Muscle of back (tissue), 11 donors: ENCODE data around the gene MRPL2. TPM values are rescaled to one million over a fixed set of nuclear protein-coding genes. Genes with fewer than 3 reads are reported as not detected.
"Not testable (repeated sequence)": the region's sequence is repeated elsewhere in the genome, so short reads cannot be mapped to it uniquely, and the experiment has no call there.

Source experiments
- DNase-seq, 3 donors: peaks; one replicate each; pipeline versions ENCODE4 v3.0.0 to v3.0.0-alpha.2; 2013
- polyA plus RNA-seq, 10 donors: library from polyadenylated mRNA; unstranded; fragments of 120-200 nt; gene quantifications; one replicate each; pipeline ENCODE4 v1.2.1, GENCODE V29; 2013; ENCODE audit not compliant: insufficient read length in 10 of 10

Gene MRPL2
- polyA plus RNA-seq, 10 donors: 40.0 to 50.0 (median 41.9) TPM

DNA sequence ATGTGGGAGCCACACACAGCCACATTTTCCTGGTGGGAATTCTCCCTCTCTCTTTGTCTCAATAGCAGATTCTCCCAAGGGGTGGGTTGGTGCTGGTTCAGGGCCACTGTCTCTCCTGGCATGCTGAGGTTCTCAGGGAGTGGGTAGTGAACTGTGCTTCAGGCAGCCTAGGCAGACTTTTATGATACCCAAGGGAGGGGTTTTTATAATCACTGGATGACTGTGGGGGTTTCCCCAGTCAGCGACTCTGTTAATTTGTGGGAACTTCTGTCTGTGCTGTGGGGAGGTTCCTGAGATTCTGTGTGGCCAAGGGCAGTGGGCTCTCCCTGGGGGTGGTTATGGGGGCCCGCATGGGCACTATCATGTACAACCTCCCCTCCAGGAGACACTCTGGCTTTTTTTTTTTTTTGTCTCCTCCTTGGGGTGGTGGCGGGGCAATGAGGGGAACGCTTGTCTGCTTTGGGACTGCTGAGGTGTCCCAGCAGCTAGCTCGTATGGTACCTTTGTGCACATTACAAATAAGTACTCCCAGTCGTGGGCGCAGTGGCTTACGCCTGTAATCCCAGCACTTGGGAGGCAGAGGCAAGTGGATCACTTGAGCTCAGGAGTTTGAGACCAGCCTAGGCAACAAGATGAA, 26.9 kb upstream of the MRPL2 start:
- no peak for DNase-seq

DNA sequence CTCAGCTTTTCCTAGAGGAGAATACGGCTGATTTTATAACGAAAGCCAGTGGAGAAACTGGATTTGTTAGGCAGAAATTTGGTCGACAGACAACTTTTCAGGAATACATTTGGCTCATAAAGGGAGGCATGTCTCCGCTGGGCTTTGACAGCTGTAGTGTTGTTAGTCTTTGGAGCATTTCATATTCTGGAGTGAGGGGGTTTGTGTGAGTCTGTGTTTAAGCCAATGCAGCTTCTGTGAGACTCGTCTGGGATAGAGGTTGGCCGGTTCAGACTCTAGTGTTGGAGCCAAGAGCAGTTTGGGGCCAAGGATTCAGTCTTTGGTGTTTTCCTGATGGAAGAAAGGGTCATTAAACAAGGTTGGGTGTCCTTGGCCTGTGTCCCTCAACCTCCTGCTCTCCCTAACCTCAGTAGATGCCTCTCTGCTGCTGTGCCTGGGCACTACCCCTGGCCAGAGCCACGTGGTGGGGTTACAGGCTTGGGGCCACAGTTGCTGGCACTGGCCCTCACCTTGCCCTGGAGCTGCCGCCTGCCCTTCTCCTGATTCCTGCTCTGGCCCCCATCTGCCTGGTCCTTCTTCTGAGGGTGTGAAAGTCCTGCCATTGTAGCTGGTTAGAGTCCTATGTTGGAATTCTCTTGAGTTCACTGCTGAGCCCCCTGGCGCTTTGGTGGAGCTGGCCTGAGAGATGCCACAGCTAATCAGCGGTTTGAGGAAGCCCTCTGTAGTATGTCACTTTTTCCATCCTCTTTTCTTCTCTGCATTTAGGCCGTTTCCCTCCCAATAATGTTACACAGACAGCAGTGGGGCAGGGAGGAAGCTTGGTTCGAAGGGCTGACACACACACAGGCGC, 23.8 kb upstream of the MRPL2 start:
- DNase-seq: peak in 2 of 3 donors; percentile 79 to 86

DNA sequence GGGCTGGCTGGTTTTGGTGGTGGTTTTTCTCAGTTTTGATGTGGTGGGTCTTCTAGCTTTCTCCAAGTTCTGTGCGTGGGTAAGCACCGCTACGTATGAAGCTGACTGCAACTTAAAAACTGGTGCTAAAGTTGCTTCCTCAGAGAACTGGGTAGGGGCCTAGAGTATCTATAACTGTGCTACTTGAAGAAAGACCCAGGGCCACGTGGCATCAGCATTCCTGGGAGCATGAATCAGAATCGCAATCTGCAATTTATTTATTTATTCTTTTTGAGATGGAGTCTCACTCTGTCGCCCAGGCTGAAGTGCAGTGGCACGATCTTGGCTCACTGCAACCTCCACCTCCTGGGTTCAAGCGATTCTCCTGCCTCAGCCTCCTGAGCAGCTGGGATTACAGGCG, 22.7 kb upstream of the MRPL2 start:
- not testable (repeated sequence) for DNase-seq

DNA sequence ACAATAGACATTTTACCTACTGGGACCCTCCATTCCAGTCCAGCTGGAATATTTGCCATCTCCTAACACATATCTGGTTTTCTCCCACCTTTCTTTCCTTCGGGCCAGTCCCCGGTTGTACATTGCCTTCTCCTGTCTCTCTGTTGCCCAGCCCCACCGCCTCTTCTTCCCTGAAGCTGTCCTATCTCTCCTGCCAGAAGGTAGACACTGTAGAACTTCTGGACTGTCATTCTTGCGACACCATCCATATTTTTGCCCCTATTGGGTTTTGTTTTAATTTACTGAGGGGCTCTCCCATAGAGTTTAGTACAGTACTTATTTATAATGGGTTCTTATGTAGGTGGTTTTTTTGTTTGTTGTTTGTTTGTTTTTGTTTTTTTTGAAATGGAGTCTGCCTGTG, 21.8 kb upstream of the MRPL2 start:
- DNase-seq: no peak

GRCh38 chr6:43078691-43079090, 19.5 kb upstream of the MRPL2 start:
- DNase-seq: peak in 1 of 3 donors; percentile 83

DNA sequence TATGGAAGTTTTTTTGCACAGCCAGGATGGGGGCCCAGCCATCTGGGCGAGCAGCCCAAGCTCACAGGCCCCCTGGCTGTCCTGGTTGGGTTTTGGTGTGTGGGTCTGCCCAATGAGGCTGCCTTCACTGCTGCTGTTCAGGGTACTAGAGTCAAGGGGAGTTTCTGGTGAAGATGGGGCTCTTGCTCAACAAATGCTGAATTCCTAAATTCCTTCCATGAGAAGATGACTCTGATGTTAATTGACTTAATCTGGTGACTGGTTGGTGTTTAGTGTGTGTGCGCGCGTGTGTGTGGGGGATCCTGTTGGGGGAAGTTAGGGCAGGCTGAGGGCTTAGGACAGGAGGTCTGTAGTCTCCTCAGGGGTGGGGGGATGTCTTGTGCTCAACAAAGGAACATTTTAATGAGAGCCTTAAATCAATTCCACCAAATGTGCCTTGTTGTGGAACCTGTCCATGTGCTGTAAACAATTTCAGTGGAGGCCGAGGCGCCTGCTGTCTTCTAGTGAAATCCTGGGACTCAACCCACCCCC, 18.8 kb upstream of the MRPL2 start:
- DNase-seq: peak in 1 of 3 donors; percentile 54

- no peak for DNase-seq
Measured at GRCh38 chr6:43077333-43077809, 18.1 kb upstream of the MRPL2 start.

- peak in 1 of 3 donors; percentile 80 for DNase-seq
Measured at GRCh38 chr6:43076464-43077332, 17.5 kb upstream of the MRPL2 start.

DNA sequence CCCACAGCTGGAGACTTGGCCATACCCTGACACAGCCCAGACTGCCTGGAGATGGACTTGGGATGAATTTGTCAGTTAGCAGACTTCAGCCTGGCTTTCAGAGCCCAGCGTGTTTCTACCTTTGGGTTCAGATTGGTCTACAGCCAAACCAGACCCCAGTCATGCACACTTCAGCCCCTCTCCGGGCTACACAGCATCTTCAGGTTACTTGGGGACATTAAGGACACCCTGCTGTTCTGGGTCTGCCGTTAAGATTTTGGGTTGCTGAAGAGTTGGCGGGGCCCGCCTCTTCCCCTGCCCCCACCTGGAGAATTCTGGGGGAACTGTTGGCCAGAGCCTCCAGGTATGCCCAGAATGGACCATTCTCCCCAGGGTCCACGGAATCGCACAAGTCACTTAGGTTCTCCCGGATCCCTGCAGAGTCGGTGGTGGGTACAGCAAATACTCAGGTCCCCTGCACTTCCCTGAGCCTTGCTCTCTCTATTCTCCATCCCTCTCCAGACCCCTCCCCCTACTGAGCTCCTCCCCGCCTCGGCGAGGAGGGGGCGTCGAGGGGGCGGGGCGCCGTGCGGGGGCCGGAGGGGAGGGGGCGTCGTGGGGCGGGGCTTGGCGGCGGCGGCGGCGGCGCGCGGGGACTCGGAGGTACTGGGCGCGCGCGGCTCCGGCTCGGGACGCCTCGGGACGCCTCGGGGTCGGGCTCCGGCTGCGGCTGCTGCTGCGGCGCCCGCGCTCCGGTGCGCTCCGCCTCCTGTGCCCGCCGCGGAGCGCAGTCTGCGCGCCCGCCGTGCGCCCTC, 16.6 kb upstream of the MRPL2 start, which contains the start of gene PTK7:
PTK7 (plus strand) TSS at position 645 of the 794 bp plus-strand sequence. CDS start 175 bp downstream, outside the sequence.
- DNase-seq: peak; percentile 82 to 90 (median 82)

GRCh38 chr6:43074847-43075669, 15.8 kb upstream of the MRPL2 start:
- DNase-seq: peak in 1 of 3 donors; percentile 56

- DNase-seq: peak in 1 of 3 donors; percentile 55
Measured at GRCh38 chr6:43070028-43070632, 10.9 kb upstream of the MRPL2 start.

DNA sequence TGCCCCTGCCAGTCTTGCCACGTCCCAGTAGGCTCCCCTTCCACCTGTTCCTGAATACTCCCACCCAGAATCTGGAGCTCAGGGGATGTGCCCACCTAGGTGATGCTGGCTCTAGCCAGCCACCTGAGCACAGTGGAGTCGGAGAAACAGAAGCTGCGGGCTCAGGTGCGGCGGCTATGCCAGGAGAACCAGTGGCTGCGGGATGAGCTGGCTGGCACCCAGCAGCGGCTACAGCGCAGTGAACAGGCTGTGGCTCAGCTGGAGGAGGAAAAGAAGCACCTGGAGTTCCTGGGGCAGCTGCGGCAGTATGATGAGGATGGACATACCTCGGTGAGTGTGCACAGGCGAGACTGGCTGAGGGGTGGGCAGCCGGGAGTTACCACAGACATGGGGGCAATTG, 3.6 kb upstream of the MRPL2 start:
- DNase-seq: no peak

- no peak for DNase-seq
Measured at GRCh38 chr6:43061861-43062260, 2.6 kb upstream of the MRPL2 start.

DNA sequence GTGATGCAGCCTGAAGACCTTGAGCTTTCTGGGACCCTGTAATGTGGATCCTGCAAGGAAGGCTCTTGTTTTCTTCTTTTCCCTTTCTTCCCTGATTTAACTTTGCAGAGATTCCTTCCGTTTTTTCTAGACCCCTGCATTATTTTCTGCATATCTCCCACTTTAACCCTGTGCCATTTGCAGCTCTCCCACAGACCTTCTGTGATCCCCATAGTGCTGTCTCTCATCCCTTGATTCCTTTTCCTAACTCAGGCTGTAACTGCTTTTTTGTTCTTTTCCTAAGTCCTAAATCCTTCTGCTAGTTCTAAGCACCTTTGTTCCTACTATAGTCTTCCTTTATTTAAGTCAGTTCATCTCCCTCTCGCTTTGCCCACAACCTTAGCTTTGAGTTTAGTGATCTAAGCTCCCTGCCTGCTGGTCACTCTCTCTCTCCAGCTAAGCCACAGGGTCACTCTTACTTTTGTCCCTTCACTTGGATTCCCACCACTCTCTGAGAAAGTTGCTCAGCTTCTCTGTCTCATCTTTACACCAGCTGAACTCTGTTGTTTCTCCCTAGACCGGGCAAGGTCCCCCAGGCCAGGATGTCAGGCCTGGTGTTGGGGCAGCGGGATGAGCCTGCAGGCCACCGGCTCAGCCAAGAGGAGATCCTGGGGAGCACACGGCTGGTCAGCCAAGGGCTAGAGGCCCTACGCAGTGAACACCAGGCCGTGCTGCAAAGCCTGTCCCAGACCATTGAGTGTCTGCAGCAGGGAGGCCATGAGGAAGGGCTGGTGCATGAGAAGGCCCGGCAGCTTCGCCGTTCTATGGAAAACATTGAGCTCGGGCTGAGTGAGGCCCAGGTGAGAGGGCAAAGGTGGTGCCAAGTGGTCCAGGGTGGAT, 1.8 kb upstream of the MRPL2 start:
- DNase-seq: no peak

DNA sequence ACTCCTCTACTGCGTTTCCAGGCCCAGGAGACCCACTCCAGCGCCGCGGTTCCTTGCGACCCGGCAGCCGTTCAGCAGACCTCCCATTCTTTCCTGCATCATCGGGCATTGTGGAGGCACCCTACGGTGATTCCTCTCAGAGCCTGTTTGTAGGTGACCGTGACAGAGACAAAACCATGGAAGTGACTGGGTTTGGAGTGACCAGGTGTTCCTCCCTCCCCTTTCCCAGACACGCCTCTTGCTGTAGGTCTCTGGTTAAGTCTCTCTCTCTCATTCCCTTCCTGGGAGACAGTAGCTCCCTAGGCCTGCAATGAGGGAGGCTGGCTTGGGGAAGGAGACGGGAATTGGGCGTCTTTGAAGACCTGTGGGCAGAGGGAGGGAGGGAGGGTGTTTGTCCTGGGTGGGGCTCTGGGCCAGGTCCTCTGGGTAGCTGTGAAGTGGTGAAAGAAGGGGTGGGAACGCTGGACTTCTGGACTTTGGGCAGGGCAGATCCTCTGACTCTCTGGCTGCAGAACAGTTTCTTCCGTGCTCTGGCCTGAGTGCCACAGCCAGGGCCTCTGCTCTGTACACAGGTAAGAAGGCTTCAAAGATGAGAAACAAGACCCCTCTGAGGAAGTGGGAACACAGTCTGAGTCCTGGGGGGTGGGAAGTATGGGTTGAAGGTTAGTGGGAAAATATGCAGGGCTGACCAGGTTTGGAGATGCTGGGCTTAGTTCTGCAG, 960 bp upstream of the MRPL2 start:
- DNase-seq: no peak

DNA sequence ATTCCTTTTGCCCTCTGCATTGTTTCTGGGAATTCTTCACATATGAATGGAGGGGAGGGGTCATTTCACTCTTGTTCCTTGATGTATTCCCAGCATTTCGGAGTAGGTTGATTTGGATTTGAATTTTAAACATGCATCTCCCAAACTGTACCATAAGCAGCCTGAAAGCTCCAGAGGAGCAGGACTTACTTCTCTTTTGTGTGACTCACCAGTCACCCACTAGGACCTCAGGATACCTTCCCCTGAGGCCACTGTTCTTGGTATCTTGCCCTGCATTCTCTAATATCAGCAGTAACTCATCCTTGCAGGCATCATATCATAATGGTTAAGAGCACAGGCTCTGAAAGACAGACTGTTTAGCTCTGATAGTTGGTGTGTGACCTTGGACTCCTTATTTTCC, 703 bp downstream of the MRPL2 start:
- no peak for DNase-seq

DNA sequence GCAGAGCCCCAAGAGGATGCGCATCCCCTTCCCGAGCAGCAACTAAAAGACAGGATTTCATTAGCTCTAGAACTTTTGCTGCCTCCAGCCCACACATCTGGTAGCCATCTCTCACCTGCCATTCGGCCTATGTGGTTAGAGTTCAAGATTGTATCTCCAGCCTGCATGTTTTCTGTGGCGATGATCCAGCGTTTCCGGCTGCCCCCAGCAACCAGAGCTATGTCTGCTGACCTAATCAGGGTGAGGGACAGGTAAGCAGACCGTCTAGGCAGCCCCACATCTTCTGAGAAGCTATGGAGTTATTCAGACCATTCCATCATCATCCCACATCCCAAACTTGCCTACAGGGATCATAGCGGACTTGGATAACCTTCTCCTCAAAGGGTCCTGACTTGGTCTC, 3.3 kb downstream of the MRPL2 start:
- no peak for DNase-seq
